H9 (cell line): ENCODE results near the gene SIVA1. TPM values are rescaled to one million over a fixed set of nuclear protein-coding genes. Genes with fewer than 3 reads are reported as not detected.

Experiments used
- DNase-seq: peaks from one replicate; pipeline ENCODE4 v3.0.0-alpha.2; 2017
- H2AFZ ChIP-seq: one replicate; pipeline ENCODE4 v1.6.1; 2013; ENCODE audit warnings: mild to moderate bottlenecking, low read length, control low read depth, moderate library complexity
- H2AK5ac ChIP-seq: 2 replicates; pipeline ENCODE4 v1.6.1; 2013; ENCODE audit warnings: low read length, control low read depth, mixed read lengths; ENCODE audit not compliant: insufficient read length
- H2BK120ac ChIP-seq: one replicate; pipeline ENCODE4 v1.6.1; 2013; ENCODE audit warnings: low read depth, mild to moderate bottlenecking, low read length, control low read depth, inconsistent platforms; ENCODE audit not compliant: poor library complexity, severe bottlenecking
- H2BK12ac ChIP-seq: 2 replicates; pipeline ENCODE4 v1.6.1; 2013; ENCODE audit warnings: low read length, control low read depth, mixed read lengths, low read depth; ENCODE audit not compliant: insufficient read length
- H2BK15ac ChIP-seq: 2 replicates; pipeline ENCODE4 v1.6.1; 2013; ENCODE audit warnings: low read depth, low read length, control low read depth
- H2BK20ac ChIP-seq: one replicate; pipeline ENCODE4 v1.6.1; 2013; ENCODE audit warnings: low read depth, mild to moderate bottlenecking, low read length, control low read depth, inconsistent platforms; ENCODE audit not compliant: poor library complexity, severe bottlenecking
- H2BK5ac ChIP-seq: 2 replicates; pipeline ENCODE4 v1.6.1; 2013; ENCODE audit warnings: low read length, control low read depth, mixed read lengths; ENCODE audit not compliant: insufficient read length
- H3K14ac ChIP-seq: 2 replicates; pipeline ENCODE4 v1.6.1; 2013; ENCODE audit warnings: low read length, control low read depth; ENCODE audit not compliant: insufficient read depth
- H3K18ac ChIP-seq: 2 replicates; pipeline ENCODE4 v1.6.1; 2013; ENCODE audit warnings: low read depth, mild to moderate bottlenecking, mixed read lengths, low read length, control low read depth; ENCODE audit not compliant: insufficient read length
- H3K23ac ChIP-seq: 2 replicates; pipeline ENCODE4 v1.6.1; 2013; ENCODE audit warnings: low read length, control low read depth, mixed read lengths, low read depth; ENCODE audit not compliant: insufficient read length
- H3K23me2 ChIP-seq: 2 replicates; pipeline ENCODE4 v1.6.1; 2013; ENCODE audit warnings: low read depth, mild to moderate bottlenecking, mixed read lengths, low read length, control low read depth; ENCODE audit not compliant: insufficient read length, poor library complexity, severe bottlenecking
- H3K27ac ChIP-seq: 2 replicates; pipeline ENCODE4 v1.5.1; 2013; ENCODE audit warnings: low read length, control low read depth, mixed read lengths, low read depth; ENCODE audit not compliant: insufficient read length
- H3K27me3 ChIP-seq: 2 replicates; pipeline ENCODE4 v1.6.1; 2013; ENCODE audit warnings: low read length, control low read depth, inconsistent platforms; ENCODE audit not compliant: insufficient read depth
- H3K4ac ChIP-seq: 2 replicates; pipeline ENCODE4 v1.6.1; 2013; ENCODE audit warnings: low read depth, mild to moderate bottlenecking, control low read depth, inconsistent platforms, low read length, moderate library complexity
- H3K4me1 ChIP-seq: 2 replicates; pipeline ENCODE4 v1.6.1; 2013; ENCODE audit warnings: low read length, control low read depth, inconsistent platforms; ENCODE audit not compliant: insufficient read depth
- H3K4me2 ChIP-seq: 2 replicates; pipeline ENCODE4 v1.6.1; 2013; ENCODE audit warnings: low read length, control low read depth, mixed read lengths; ENCODE audit not compliant: insufficient read length, insufficient read depth
- H3K56ac ChIP-seq: 2 replicates; pipeline ENCODE4 v1.6.1; 2013; ENCODE audit warnings: low read depth, mild to moderate bottlenecking, mixed read lengths, low read length, control low read depth; ENCODE audit not compliant: insufficient read length
- H3K79me1 ChIP-seq: 2 replicates; pipeline ENCODE4 v1.6.1; 2013; ENCODE audit warnings: low read depth, mild to moderate bottlenecking, moderate library complexity, low read length, control low read depth, inconsistent platforms; ENCODE audit not compliant: insufficient read depth, poor library complexity, severe bottlenecking
- H3K79me2 ChIP-seq: 2 replicates; pipeline ENCODE4 v1.6.1; 2013; ENCODE audit warnings: low read length, control low read depth, inconsistent platforms; ENCODE audit not compliant: insufficient read depth
- H3K9ac ChIP-seq: 2 replicates; pipeline ENCODE4 v1.6.1; 2013; ENCODE audit warnings: low read length, control low read depth, mixed read lengths; ENCODE audit not compliant: insufficient read length; ENCODE audit errors: extremely low read depth
- H3K9me3 ChIP-seq: one replicate; pipeline ENCODE4 v1.6.1; 2013; ENCODE audit warnings: low read depth, low read length, inconsistent platforms; ENCODE audit not compliant: control insufficient read depth
- H3T11ph ChIP-seq: one replicate; pipeline ENCODE4 v1.6.1; 2013; ENCODE audit warnings: mild to moderate bottlenecking, low read length, control low read depth, inconsistent platforms
- H4K20me1 ChIP-seq: one replicate; pipeline ENCODE4 v1.6.1; 2013; ENCODE audit not compliant: control insufficient read depth, insufficient read length, insufficient read depth
- H4K5ac ChIP-seq: 2 replicates; pipeline ENCODE4 v1.6.1; 2013; ENCODE audit warnings: low read depth, mild to moderate bottlenecking, mixed read lengths, low read length, control low read depth; ENCODE audit not compliant: insufficient read length
- H4K8ac ChIP-seq: replicated peaks from 2 replicates; pipeline ENCODE4 v1.6.1; 2013; ENCODE audit warnings: low read length, control low read depth, mixed read lengths, low read depth; ENCODE audit not compliant: insufficient read length
- H4K91ac ChIP-seq: 2 replicates; pipeline ENCODE4 v1.6.1; 2013; ENCODE audit warnings: low read depth, mild to moderate bottlenecking, moderate library complexity, mixed read lengths, low read length, control low read depth; ENCODE audit not compliant: insufficient read length
- H3K27ac Mint-ChIP-seq, 3 experiments: 2 replicates in 2 of 3; 3 replicates in 1 of 3; pipeline ENCODE4 v1.8.0; 2020 to 2021; ENCODE audit warnings: mixed read lengths in 3 of 3, mild to moderate bottlenecking in 1 of 3, moderate library complexity in 1 of 3
- H3K27me3 Mint-ChIP-seq: 2 replicates; pipeline ENCODE4 v1.8.0; 2021; ENCODE audit warnings: low read depth, mild to moderate bottlenecking, moderate library complexity, mixed read lengths
- H3K36me3 Mint-ChIP-seq, 3 experiments: 2 replicates in 2 of 3; 3 replicates in 1 of 3; pipeline ENCODE4 v1.8.0; 2020 to 2021; ENCODE audit warnings: low read depth in 3 of 3, mixed read lengths in 3 of 3; ENCODE audit not compliant: insufficient read depth in 1 of 3
- H3K4me1 Mint-ChIP-seq, 2 experiments: 2 replicates each; pipeline ENCODE4 v1.8.0; 2020; ENCODE audit warnings: mixed read lengths in 2 of 2
- H3K4me3 Mint-ChIP-seq, 2 experiments: 2 replicates in 1 of 2; 3 replicates in 1 of 2; pipeline ENCODE4 v1.8.0; 2020 to 2021; ENCODE audit warnings: mild to moderate bottlenecking in 2 of 2, mixed read lengths in 2 of 2, moderate library complexity in 1 of 2
- H3K9me3 Mint-ChIP-seq, 2 experiments: 2 replicates in 1 of 2; 3 replicates in 1 of 2; pipeline ENCODE4 v1.8.0; 2020; ENCODE audit warnings: mild to moderate bottlenecking in 2 of 2, mixed read lengths in 2 of 2, moderate library complexity in 1 of 2
- CTCF ChIP-seq: fragments of 200-600 bp; sonication (generic); conservative IDR thresholded peaks from 3 replicates; pipeline ENCODE4 v1.8.0; 2021; ENCODE audit warnings: antibody characterized with exemption, mild to moderate bottlenecking
- WGBS: extraction: QIAGEN DNeasy Blood & Tissue Kit; methylation state at CpG from one replicate; pipeline ENCODE4 v1.1.7; 2013; ENCODE audit warnings: missing lambda C conversion rate, low lambda C conversion rate, mixed read lengths; ENCODE audit not compliant: insufficient read length; ENCODE audit errors: extremely low coverage; 5-methylcytosine and 5-hydroxymethylcytosine counted together
- total RNA-seq: library from RNA; stranded (reverse); gene quantifications from 2 replicates; pipeline ENCODE4 v1.2.1, GENCODE V29; 2021

SIVA1 gene
- total RNA-seq, 1 experiment from 2014 or later: 125 TPM

- Histone ChIP-seq H3K9me3 (no peaks in the 10 kb centered on the region), H3K18ac (no peak overlapping the region), H3K23ac (no peak overlapping the region), H2BK12ac (no peak overlapping the region), H4K5ac (no peak overlapping the region), H3K27ac (no peak overlapping the region), H3K79me2 (no peaks in the 10 kb centered on the region), H4K8ac (no peak overlapping the region), H4K91ac (no peak overlapping the region), H3K23me2 (no peaks in the 10 kb centered on the region), H2BK15ac (no peak overlapping the region), H3K9ac (no peak overlapping the region), H2BK20ac (no peak overlapping the region), H3K4ac (no peak overlapping the region), H4K20me1 (no peaks in the 10 kb centered on the region), H3K79me1 (no peaks in the 10 kb centered on the region), H2BK120ac (no peak overlapping the region), H3T11ph (no peak overlapping the region), H3K56ac (no peak overlapping the region), H2AFZ (no peak overlapping the region), H2AK5ac (no peak overlapping the region), H2BK5ac (no peak overlapping the region), H3K27me3 (no peaks in the 10 kb centered on the region), H3K4me1 (no peaks in the 10 kb centered on the region), H3K14ac (no peak overlapping the region), H3K4me2 (no peak overlapping the region)
- DNase-seq: no peak
- WGBS: no CpG with 5 or more reads among the region's 12 CpGs
- Mint-ChIP-seq H3K4me1 (no peaks in the 10 kb centered on the region), H3K27me3 (no peaks in the 10 kb centered on the region; the same call in 1 of the 2 replicates), H3K4me3 (no peak overlapping the region), H3K36me3 (peaks cover 2 to 33% (median 27%) of the 10 kb centered on the region in 3 experiments; a peak in 6 of 7 replicates), H3K27ac (no peak overlapping the region), H3K9me3 (no peaks in the 10 kb centered on the region; a peak in 1 of 5 replicates)
- no peak for TF ChIP-seq CTCF
These were observed 37.1 kb upstream of the SIVA1 start for GRCh38 chr14:104715871-104716270.
